Ovary (tissue), 3 donors: ENCODE measurements around the gene GRPEL1.

ENCODE experiments used
- CTCF ChIP-seq, 3 donors: fragments of 450-650 bp in 2 of 3; fragments of 200-600 bp in 1 of 3; IDR thresholded peaks; one replicate each; pipeline versions ENCODE4 v1.5.1 to v1.8.0; 2016 to 2022; ENCODE audit warnings: antibody characterized with exemption in 3 of 3, mild to moderate bottlenecking in 1 of 3
- EP300 ChIP-seq: sonication (generic); formaldehyde crosslinking; IDR thresholded peaks from one replicate; pipeline ENCODE4 v1.6.1; 2017; ENCODE audit warnings: antibody characterized with exemption
- POLR2A ChIP-seq: fragments of 450-650 bp; IDR thresholded peaks from one replicate; pipeline ENCODE4 v1.6.1; 2017; ENCODE audit warnings: antibody characterized with exemption, mild to moderate bottlenecking, moderate library complexity
- donor health status: DM: no; HTN: no; CAD: no.

GRCh38 chr4:7041246-7041645 lies 26.6 kb downstream of the GRPEL1 start:
- TF ChIP-seq CTCF (IDR thresholded peaks at IDR 0.05): no peak
- no peak for TF ChIP-seq EP300
- no peak for TF ChIP-seq POLR2A
